22Rv1 (cell line): Measurements from ENCODE around the gene ARSJ.

ENCODE experiments used
- H3K27ac ChIP-seq: fragments of 450-650 bp; 2 replicates; pipeline ENCODE4 v1.5.1; 2017
- ZFX ChIP-seq: fragments of 450-650 bp; IDR thresholded peaks from 2 replicates; pipeline ENCODE4 v1.6.1; 2017; ENCODE audit warnings: antibody characterized with exemption, borderline replicate concordance
- TF ChIP-seq, protein P1 (sequence below): fragments of 450-650 bp; IDR thresholded peaks from 2 replicates; pipeline ENCODE4 v1.5.1; 2017; ENCODE audit warnings: mild to moderate bottlenecking

Gene ARSJ

DNA sequence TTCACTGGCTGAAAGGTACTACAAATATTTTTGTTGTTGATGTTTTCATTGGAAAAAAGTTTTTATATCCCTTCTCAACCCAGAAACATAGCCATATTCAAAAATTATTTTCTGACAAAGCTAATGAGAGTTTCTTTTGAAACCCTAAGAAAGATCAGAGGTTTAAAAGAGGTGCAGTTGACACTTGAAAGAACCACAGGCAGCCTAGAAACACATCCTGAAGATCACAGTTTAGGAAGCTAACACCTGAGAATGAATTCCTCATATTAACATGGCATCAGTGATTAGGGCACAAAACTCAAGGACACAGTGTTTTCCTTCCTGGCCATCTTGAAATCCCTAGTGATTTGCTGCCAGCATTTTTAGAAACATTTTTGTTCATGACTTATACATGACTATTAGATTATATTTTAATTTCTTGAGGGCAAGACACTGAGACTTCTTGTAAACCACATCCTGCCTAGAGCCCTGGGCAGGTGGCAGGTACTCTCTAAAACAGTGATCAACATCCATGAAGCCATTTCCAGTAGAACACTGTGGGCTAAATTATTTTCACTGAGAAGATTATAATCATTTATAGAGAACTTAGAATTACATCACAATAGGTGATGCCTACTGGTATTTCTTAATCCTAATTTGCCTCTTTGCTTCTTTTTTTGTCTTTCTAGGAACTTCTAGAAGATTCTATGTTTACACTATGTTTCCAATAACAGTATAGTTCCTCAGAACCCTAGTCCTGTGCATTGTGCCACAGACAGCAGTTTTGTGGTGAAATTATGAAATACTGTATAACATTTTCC, 80.0 kb downstream of the ARSJ start:
- H3K27ac ChIP-seq, result no peak overlapping the region
- TF ChIP-seq, protein P1, sequence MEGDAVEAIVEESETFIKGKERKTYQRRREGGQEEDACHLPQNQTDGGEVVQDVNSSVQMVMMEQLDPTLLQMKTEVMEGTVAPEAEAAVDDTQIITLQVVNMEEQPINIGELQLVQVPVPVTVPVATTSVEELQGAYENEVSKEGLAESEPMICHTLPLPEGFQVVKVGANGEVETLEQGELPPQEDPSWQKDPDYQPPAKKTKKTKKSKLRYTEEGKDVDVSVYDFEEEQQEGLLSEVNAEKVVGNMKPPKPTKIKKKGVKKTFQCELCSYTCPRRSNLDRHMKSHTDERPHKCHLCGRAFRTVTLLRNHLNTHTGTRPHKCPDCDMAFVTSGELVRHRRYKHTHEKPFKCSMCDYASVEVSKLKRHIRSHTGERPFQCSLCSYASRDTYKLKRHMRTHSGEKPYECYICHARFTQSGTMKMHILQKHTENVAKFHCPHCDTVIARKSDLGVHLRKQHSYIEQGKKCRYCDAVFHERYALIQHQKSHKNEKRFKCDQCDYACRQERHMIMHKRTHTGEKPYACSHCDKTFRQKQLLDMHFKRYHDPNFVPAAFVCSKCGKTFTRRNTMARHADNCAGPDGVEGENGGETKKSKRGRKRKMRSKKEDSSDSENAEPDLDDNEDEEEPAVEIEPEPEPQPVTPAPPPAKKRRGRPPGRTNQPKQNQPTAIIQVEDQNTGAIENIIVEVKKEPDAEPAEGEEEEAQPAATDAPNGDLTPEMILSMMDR, result no peak
- TF ChIP-seq ZFX, result no peak

DNA sequence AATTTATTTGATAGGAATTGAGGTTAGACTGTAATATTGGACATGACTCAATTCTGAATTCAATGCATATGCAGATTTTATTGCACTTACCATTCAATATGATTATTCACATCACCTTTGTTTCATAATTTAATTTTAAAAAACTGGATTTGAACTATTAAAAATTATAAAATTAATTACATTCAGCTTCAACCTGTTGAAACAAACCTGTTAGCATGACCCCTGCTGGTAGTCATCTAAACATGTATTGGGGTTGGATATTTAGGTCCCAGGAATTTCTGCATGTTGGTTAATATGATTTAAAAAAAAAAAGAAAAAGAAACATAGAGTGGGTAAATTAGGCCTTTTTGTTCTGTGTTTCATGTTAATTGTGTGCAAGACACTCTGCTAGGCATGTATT, 85.9 kb downstream of the ARSJ start:
- no peak for TF ChIP-seq ZFX
- TF ChIP-seq, protein P1, result peak; percentile 44
- H3K27ac ChIP-seq, result no peak overlapping the region

GRCh38 chr4:113888006-113888405, 91.4 kb downstream of the ARSJ start:
- TF ChIP-seq, protein P1, result no peak
- TF ChIP-seq ZFX, result no peak
- H3K27ac ChIP-seq, result no peak overlapping the region

DNA sequence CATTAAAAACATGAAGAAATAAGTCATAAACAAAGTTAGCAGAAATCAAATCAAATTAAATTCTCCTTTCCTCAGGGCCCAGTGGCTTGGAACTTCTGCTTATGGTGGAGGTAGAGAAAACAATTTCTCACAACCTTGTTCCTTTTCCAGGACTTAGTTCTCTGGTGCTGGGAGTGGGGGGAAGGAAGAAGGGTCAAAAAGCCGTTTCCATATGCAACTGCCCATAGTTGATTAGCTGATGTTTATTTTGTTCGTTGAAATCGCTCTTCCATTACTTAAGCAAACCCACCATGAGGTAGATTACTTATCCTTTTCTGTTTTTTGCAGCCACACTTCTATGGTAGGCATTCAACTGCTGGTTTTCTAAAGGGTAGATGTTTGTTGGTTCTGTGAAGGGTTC, 94.2 kb downstream of the ARSJ start:
- H3K27ac ChIP-seq, result no peak overlapping the region
- TF ChIP-seq, protein P1, result no peak
- TF ChIP-seq ZFX, result no peak

GRCh38 chr4:113884655-113885054, 94.8 kb downstream of the ARSJ start:
- TF ChIP-seq, protein P1, result no peak
- no peak for TF ChIP-seq ZFX
- H3K27ac ChIP-seq, result no peak overlapping the region

DNA sequence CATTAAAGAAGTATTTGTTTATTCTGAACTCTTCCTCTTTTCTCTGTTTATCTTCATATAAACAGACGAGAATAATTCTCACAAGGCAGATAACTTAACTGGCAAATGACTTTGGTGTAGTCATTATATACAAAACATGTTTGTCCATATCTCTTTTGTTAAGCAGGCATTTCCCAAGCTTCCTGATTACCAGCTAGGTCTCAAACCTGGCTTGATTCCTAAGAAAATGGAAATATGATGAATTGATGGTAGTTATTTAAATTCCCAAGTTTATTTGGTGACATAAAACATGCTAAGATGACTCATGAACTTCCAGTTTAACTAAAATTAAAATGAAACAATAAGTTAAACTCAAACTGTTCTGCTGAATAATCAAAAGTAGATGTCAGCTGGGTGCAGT, 96.8 kb downstream of the ARSJ start:
- TF ChIP-seq, protein P1, result no peak
- no peak for TF ChIP-seq ZFX
- no peak overlapping the region for H3K27ac ChIP-seq

GRCh38 chr4:113881256-113881655, 98.2 kb downstream of the ARSJ start:
- no peak for TF ChIP-seq ZFX
- TF ChIP-seq, protein P1, result no peak
- H3K27ac ChIP-seq, result no peak overlapping the region
